Measurements from ENCODE around the gene C1orf87.

Gene C1orf87, protein sequence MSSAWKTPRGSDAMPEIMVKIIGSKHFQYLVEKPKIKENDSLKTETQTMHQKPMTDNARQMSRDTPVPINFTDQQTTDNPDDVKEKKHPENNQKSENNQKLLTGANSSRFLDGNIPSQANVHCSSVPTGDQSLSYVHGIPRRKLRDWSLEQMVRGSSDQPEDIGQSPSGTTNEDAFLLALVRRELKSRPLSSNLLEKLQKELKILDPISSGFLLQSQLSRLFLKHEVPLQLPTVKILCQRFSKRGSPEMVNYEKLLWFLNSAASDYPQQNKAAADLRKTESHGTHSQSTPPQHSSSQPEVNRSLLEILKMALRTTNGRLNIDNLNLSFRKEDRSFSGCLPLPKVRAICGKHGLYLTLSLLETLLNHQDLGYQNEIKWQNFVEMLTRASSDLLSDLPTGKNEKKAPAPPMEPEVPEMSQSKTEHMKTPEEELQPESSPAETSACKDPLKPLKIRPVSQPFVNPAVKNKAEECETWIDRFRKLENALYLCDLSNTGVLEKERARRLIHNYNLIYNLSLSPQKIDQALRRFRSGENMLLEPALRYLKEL

DNA sequence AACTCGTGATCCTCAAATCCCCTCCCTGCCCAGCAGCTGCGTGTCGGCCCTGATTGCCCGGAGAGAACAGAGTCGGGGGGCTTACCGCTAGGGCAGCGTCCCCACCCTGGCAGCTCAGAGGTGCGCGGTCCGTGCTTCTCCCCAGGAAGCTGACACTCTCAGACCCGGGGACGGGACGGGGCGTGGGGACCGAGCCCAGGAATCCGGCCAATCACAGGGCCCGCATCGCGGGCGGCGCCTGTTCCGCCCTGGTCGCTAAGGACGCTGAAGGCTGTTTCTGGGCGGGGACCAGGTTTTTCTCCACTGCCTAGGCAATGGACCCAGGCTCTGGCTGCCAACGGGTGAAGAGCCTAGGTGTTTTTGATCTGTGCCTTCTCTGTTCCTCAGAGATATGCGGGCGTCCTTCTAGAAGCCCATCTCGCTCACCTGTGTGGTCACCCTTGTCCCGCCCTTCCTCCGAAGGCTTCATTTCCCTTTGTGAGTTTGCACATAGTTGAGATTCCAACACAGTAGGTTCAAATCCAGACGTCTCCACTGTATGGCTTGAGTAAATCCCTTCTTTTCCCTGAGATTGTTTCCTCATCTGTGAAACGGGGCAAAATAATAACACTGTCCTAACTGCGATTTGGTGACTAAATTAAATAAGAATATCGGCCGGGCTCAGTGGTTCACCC is at the start of gene C1orf87:
Gene C1orf87, minus strand, starts transcription at position 166 of the 674 bp plus-strand sequence. CDS start 1,127 bp downstream, outside the sequence.
- POLR2A ChIA-PET, result no interaction called here
- CTCF ChIA-PET, result no interaction called here
- no peak for DNase-seq (ENCODE audit: extremely low spot score)
- no peak for TF ChIP-seq CTCF (IDR thresholded peaks at IDR 0.05; ENCODE audit: control extremely low read depth, extremely low read depth, low read depth, missing control alignments)

DNA sequence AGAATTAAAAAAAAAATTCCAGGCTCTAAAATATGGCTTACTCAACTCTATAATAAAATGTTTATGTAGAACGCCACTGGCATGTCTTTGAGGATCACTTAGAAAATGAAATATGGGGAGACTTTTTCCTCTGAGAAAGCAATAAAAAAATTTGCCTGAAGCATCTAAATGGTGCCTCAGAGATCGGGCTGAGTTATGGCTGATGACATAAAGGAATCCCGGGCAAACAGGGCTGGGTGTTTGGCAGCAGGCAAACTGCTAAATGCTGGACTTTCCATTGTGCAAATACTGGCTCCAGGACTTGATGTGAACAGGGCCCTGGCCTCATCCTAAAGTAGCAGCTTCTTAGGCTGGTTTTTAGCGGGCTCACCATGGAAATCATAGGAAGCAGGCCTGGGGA is 44.5 kb upstream of the C1orf87 start:
- POLR2A ChIA-PET, result no interaction called here
- CTCF ChIA-PET, result no interaction called here
- no peak for DNase-seq (ENCODE audit: extremely low spot score)
- TF ChIP-seq CTCF (IDR thresholded peaks at IDR 0.05; ENCODE audit: control extremely low read depth, extremely low read depth, low read depth, missing control alignments), result no peak

DNA sequence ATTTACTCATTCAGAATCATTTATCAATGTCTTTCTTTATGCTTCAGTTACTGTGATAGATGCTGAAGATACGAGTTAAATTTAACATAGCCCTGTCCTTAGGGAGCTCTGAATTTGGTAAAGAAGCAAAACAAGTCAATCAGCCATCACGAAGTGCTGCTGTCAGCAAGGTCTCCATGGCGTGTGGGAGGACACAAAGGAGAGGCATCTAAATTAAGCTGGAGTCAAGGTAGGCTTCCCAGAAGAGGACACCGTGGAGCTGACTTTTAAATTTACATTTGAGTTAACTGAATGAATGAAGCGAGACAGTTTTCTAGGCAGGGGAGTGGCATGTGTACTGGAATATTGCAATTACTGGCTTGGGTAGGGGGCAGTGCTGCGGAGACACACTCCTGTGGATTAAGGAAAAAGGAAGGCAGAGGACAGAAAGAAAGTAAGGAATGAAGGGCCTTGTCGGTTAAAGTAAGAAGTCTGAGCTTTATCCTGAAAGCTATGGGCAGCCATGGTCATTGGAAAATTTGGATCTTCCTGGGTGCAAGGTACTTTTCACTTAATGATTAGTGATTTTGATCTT is 41.3 kb upstream of the C1orf87 start:
- POLR2A ChIA-PET, result no interaction called here
- no peak for TF ChIP-seq CTCF (IDR thresholded peaks at IDR 0.05; ENCODE audit: control extremely low read depth, extremely low read depth, low read depth, missing control alignments)
- CTCF ChIA-PET, result no interaction called here

GRCh38 chr1:60113596-60113995 is 40.0 kb upstream of the C1orf87 start:
- no peak for DNase-seq (ENCODE audit: extremely low spot score)
- CTCF ChIA-PET, result no interaction called here
- TF ChIP-seq CTCF (IDR thresholded peaks at IDR 0.05; ENCODE audit: control extremely low read depth, extremely low read depth, low read depth, missing control alignments), result no peak
- POLR2A ChIA-PET, result no interaction called here

More for the DNA sequence above, 41.3 kb upstream of the C1orf87 start:
- no peak for DNase-seq (ENCODE audit: extremely low spot score)

- ChIA-PET CTCF (no interaction called here), POLR2A (no interaction called here)
- TF ChIP-seq CTCF (IDR thresholded peaks at IDR 0.05; ENCODE audit: control extremely low read depth, extremely low read depth, low read depth, missing control alignments), result no peak
- DNase-seq (ENCODE audit: extremely low spot score), result no peak
These were observed 39.5 kb upstream of the C1orf87 start for GRCh38 chr1:60113028-60113427.

DNA sequence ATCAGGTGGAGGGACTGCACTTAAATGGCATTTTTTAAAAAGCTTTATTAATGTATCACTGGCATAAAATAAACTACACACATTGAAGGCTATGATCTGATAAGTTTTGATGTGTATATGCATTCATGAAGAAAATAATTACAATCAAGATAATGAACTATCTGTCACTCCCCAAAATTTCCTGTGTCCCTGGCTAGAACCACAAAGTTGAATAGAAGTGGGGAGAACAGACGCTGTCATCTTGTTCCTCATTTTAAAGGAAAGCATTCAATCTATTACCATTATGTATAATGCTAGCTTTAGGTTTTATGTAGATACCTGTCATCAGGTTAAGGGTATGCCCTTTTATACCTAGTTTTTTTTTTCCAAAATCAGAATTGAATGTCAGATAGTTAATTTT is 38.1 kb upstream of the C1orf87 start:
- ChIA-PET CTCF (no interaction called here), POLR2A (no interaction called here)
- DNase-seq (ENCODE audit: extremely low spot score), result no peak
- TF ChIP-seq CTCF (IDR thresholded peaks at IDR 0.05; ENCODE audit: control extremely low read depth, extremely low read depth, low read depth, missing control alignments), result no peak
